PC-9 (cell line): ENCODE data around the gene CNPY4.

Source experiments
- CTCF ChIP-seq: fragments of 200-600 bp; sonication (generic); conservative IDR thresholded peaks from 2 replicates; pipeline ENCODE4 v1.6.1; 2017; ENCODE audit warnings: mixed run types, antibody characterized with exemption, mild to moderate bottlenecking, moderate library complexity
- EZH2 ChIP-seq: fragments of 200-600 bp; sonication (generic); IDR thresholded peaks from 2 replicates; pipeline ENCODE4 v1.8.0; 2017; ENCODE audit warnings: antibody characterized with exemption, low read depth

DNA sequence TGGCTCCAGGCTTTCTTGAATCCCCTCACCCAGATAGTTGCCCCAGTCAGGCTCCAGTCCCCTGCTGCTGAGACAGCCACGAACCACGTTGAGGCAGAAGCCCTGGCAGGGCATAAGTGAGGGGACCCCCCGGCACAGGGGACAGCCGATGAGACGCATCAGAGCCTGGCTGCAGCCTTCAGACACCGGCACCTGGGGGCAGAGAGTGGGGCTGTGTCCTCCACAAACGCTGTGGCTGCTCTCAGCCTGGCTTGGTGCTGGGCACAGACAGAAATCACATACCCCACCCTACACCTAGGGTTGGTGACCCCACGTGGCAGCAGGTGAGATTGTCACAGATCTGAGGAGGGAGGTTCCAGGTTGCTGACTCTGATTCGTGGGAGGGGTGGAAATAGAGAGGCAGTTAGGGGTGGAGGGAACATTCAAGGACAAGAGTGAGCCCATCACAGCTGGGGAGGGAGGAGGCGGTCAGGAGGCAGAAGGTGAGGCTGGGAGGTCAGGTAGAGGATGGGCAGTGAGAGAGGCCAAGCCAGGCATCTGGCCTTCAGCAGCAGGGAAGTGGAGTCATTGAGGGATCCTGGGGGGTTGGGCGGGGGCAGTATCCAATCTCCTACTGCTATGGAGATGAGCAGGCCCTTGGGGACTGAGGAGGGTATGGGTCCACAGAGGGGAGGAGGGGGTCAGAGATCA, 54.5 kb downstream of the CNPY4 start:
- TF ChIP-seq CTCF (no peak; the same call in 1 of the 2 replicates), EZH2 (no peak)
